Measurements from ENCODE around the gene ZNF419.
A peak's percentile ranks its signal among the peaks of the same experiment; 100 is the strongest.
"Not testable (repeated sequence)": the region's sequence is repeated elsewhere in the genome, so short reads cannot be mapped to it uniquely, and the experiment has no call there.

The ZNF419 gene

GRCh38 chr19:57487477-57488298, at the start of gene ZNF419:
Gene ZNF419 (plus strand): TSS chr19:57487750. CDS start chr19:57487951, 201 bp downstream.
- ATAC-seq: peak; percentile 99

GRCh38 chr19:57437931-57438330, 49.6 kb upstream of the ZNF419 start:
- no peak for ATAC-seq

DNA sequence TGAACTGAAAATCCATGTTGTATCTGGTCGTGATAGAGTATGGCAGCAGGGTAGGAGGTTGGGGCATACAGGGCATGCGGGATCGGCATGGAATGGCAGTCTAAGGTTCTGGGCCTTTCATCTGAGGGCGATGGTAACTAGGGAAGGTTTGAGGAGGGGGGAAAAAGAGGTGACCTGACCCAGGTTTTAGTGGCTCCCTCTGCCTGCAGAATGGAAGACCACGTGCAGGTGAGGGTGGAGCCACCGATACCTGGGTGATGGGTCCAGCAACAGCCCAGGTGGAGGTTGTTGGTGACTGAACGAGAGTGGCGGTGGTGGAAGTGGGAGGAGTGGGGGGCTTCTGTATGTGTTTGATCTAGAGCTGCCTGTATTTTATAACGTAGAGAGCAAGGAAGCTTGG, 48.6 kb upstream of the ZNF419 start:
- no peak for ATAC-seq

GRCh38 chr19:57441979-57442752, 45.4 kb upstream of the ZNF419 start:
- no peak for ATAC-seq

DNA sequence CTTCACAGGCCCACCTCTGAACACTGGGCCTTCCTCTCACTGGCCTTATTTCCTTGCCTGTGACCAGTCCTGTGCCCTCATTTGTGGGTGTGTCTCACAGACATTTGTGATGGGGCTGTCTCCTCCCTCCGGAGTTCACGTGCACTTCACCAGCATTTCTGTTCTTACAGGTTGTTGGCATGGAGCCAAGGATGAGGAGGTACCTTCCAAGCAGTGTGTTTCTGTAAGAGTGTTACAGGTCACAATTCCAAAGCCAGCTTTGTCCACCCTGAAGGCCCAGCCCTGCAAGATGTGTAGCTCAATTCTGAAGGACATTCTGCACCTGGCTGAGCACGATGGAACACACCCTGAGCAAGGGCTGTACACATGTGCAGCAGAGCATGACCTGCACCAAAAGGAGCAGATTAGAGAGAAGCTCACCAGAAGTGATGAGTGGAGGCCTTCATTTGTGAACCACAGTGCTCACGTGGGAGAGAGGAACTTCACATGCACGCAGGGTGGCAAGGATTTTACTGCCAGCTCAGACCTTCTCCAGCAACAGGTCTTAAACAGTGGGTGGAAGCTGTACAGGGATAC, 44.3 kb upstream of the ZNF419 start:
- ATAC-seq: no peak

DNA sequence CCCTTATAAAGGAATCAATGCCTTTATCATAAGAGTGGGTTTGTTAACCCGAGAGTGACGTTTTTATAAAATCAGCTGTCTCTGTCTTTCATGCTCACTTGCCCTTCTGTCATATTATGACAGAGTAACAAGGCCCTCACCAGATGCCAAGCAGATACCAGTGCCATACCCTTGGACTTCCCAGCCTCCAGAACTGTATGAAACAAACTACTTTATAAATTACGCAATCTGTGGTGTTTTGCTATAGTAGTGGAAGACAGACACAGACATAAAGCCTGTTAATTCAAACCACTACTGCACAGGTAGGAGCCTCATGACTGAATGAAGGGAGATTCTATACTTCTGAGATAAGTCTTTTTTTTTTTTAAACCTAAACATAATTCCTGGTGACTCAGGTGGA, 35.2 kb upstream of the ZNF419 start:
- ATAC-seq: no peak

- ATAC-seq: peak in 1 of 2 donors; percentile 58
These were observed 21.7 kb upstream of the ZNF419 start for GRCh38 chr19:57465680-57466381.

GRCh38 chr19:57466489-57466888, 21.1 kb upstream of the ZNF419 start:
- no peak for ATAC-seq

DNA sequence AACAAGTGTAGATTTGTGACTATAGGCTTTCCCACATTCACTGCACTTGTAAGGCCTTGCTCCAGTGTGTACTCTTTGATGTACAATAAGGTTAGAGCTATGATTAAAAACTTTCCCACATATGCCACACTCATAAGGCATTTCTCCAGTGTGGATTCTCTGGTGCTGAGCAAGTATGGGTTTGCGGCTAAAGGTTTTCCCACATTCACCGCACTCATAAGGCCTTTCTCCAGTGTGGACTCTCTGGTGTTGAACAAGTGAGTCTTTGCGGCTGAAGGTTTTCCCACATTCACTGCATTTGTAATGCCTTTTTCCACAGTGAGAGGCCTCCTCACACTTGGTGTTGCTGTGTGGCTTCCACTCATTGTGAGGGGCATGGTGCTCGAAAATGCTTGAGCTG, 13.9 kb upstream of the ZNF419 start:
- ATAC-seq: no peak

DNA sequence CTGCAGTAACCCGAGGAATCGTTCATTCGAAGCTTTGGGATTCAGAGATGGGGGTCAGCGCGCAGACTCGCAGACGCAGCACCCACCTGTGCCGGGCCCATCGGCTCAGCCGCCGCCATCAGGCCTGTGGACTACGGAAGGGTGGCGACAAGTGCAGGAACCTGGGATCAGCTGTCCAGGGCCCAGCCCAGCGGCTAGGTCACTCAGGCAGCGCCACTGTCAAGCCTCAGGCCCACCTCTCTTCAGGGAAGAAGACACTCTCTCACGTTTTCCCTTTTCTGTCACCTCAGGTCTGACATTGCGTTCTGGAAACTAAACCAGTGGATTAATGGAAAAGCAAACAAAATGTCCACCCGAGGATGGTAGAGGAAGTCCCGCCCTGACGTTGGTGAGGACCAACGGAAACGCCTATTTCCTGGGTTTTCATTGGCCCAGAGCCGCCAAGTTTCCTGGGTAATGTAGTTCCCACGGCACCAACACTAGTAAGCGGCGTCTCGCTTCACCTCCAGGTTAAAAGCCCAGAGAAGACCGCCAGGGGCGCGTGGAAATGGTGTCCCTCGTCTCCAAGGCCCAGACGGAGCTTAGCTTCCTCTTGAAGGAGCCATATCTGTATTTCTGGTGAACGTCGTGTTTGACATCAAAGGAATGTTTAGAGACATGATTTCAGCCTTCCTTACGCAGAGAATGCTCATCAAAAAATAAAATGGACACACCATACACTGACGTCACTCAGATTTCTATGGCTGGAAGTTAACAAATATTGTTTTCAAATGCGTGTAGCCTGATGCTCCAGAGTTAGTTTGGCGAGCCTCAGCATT, 10.2 kb upstream of the ZNF419 start, which contains the start of gene ZNF772:
Gene ZNF772 (minus strand): TSS at position 376 of the 818 bp plus-strand sequence. CDS start 257 bp downstream, at position 119.
- peak; percentile 100 for ATAC-seq

DNA sequence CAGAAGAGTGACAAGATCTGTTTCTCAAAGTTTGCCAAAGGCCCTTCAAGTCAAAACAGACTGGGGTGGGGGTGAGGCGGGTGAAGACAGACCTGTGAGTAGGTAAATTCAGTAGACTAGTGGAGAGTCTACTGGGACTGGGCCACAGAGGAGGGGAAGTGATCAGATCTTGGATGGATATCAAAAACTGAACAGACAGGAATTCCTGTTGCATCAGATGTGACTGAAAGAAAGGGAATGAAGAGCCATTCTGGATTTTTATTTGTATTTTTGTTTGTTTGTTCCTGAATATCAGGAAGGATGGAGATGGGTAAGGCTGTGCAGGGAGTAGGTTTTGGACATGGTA, 722 bp downstream of the ZNF419 start:
- not testable (repeated sequence) for ATAC-seq

DNA sequence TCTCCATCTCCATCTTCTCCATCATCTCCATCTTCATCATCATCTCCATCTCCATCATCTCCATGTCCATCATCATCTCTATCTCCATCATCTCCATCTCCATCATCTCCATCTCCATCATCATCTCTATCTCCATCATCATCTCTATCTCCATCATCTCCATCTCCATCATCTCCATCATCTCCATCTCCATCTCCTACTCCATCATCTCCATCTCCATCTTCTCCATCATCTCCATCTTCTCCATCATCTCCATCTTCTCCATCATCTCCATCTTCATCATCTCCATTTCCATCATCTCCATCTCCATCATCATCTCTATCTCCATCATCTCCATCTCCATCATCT, 11.8 kb downstream of the ZNF419 start:
- not testable (repeated sequence) for ATAC-seq

DNA sequence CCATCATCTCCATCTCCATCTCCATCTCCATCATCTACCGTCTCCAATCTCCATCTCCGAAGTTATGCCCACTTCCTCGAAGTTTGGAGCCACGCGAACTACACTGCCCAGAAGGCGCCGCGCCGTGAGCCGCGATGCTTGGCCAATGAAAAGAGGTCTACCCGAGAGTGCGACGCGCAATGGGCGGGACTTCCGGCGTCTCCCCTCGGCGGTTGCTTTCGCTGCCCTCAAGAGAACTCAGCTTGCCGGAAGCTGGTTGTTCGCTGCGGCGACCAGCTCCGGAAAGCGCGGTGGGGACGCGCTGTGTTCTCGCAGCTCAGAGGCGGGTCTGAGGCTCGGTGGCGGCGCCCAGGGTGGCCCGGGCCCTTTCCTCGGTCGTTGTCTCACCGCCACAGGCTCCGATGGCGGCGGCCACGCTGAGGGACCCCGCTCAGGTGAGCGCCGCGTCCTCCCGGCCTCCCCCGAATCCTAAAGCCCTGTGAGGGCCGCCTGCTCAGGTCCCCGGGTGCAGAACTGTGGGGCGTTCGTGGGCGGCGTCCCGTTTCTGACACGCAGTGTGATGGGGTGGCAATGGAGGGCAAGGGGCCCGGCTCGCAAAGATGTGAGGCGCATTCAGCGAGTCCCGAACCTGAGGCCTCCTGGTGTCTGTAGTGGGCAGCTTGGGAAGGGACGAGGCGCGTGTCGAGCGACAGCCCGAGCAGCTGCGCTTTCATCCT, 12.3 kb downstream of the ZNF419 start, which contains the start of gene ZNF773:
Gene ZNF773 (plus strand): TSS at position 259 of the 716 bp plus-strand sequence. CDS start 143 bp downstream, at position 402.
- peak; percentile 100 for ATAC-seq

- not testable (repeated sequence) for ATAC-seq
These were observed 12.8 kb downstream of the ZNF419 start for GRCh38 chr19:57500400-57500799.

DNA sequence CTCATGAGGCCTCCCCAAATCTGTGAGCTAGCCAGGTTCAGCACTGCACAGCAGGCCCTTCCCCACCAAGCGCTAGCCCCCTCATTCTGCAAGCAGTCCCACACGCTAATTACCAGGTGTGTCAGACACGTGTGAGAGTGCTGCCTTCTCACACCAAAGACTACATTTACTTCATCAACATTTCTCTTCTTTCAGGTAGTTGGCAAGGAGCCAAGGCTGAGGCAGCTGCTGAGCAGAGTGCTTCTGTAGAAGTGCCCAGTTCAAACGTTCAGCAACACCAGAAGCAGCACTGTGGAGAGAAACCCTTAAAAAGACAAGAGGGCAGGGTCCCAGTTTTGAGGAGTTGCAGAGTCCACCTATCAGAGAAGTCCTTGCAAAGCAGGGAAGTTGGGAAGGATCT, 18.6 kb downstream of the ZNF419 start:
- ATAC-seq: no peak

- no peak for ATAC-seq
These were observed 23.9 kb downstream of the ZNF419 start for GRCh38 chr19:57511484-57511883.

DNA sequence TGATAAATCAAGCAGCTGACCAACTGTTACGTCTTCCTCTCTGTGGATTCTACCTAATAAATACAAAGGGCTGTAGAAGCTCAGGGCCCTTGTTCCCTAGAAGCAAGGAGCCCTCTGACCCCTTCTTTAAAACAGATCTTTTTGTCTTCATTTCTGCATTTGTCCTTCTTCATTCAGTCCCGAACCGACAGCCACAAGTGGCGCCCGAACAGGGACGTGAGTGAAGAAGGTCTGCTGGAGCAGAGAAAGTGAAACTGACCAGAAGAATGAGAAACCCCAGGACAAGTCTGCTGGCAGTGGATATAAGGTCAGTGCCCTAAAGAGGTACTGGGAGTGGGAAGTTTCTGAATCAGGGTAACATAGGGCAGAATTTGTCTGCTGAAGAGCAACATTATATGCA, 25.3 kb downstream of the ZNF419 start:
- ATAC-seq: no peak

- ATAC-seq: no peak
These were observed 27.7 kb downstream of the ZNF419 start for GRCh38 chr19:57515255-57515654.

DNA sequence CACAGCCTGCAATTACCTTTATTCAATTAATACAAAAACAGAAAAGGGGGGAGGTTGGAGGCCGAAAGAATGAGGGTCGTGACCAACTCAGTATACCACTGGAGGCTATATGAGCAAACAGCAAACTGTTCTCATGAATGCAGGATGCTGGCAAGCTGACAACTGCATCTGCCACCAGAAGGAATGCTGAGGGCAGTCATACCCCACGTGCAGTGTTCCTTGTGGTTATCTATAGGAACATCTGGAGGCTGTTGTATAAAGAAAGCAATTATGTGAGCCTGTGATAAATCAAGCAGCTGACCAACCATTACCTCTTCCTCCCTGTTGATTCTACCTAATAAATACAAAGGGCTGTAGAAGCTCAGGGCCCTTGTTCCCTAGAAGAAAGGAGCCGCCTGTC, 30.5 kb downstream of the ZNF419 start:
- ATAC-seq: not testable (repeated sequence)

- ATAC-seq: peak; percentile 100
These were observed 39.8 kb downstream of the ZNF419 start, which contains the start of gene ZNF549 for GRCh38 chr19:57527136-57527881. Gene ZNF549 (plus strand): TSS chr19:57527356. CDS start chr19:57527574, 218 bp downstream.

Measured in activated CD4-positive, CD25-positive, alpha-beta regulatory T cell treated with anti-CD3 and anti-CD28 coated beads, Interleukin-2, amount 50 U/mL, for 24 hours (primary cell).